HCT116 (cell line): ENCODE measurements around the gene SEC14L1. TPM values are rescaled to one million over a fixed set of nuclear protein-coding genes. Genes with fewer than 3 reads are reported as not detected.

Source experiments
- ATAC-seq: fragments of 200-7000 bp; cut with Tn5 transposase; 2 replicates; pipeline ENCODE4 v1.9.1; 2020; ENCODE audit warnings: mild to moderate bottlenecking, moderate library complexity
- BruUV-seq: library from RNA; stranded (reverse); fragments of 400-500 nt; replicated peaks from 2 replicates; lab custom pipeline; 2021; lab: Mats Ljungman, UMichigan
- CTCF ChIA-PET: fragments of 300-600 bp; sonication (Branson Sonifier 250); formaldehyde crosslinking; loops from one replicate; lab custom pipeline; 2021; ENCODE audit warnings: antibody characterized with exemption; lab: Charles Lee
- POLR2A ChIA-PET: fragments of 300-600, 350-600 bp; sonication (Branson Sonifier 250); formaldehyde crosslinking; loops from one replicate; lab custom pipeline; 2021; ENCODE audit warnings: antibody characterized with exemption; lab: Charles Lee
- RAD21 ChIA-PET, 2 experiments: fragments of 300-600 bp; sonication (Branson Sonifier 250); formaldehyde crosslinking; loops; one replicate each; lab custom pipeline; 2023; ENCODE audit warnings: low total read pairs in 2 of 2; ENCODE audit not compliant: uncharacterized antibody in 2 of 2, unreplicated experiment in 2 of 2, low non-redundant PET in 1 of 2; lab: Charles Lee
- DNase-seq: peaks from one replicate; pipeline ENCODE4 v3.0.0-alpha.2; 2010; ENCODE audit warnings: low read depth, low spot score
- H2AFZ ChIP-seq: fragments of 200-600 bp; shearing (Covaris generic), sonication (generic); 2 replicates; pipeline ENCODE4 v1.6.1; 2017; ENCODE audit warnings: low read depth, mixed run types, mixed read lengths, antibody characterized with exemption, low read length; ENCODE audit not compliant: poor library complexity, severe bottlenecking
- H3K27ac ChIP-seq: 2 replicates; pipeline ENCODE4 v1.5.1; 2012; ENCODE audit warnings: low read depth, low read length
- H3K27me3 ChIP-seq: fragments of 200-600 bp; sonication (generic); 2 replicates; pipeline ENCODE4 v1.6.1; 2016; ENCODE audit warnings: mixed run types, low read length, mixed read lengths; ENCODE audit not compliant: insufficient read depth
- H3K36me3 ChIP-seq, 2 experiments: fragments of 200-500 bp in 1 of 2; fragments of 200-600 bp in 1 of 2; sonication (Bioruptor generic) in 1 of 2; sonication (generic) in 1 of 2; 2 replicates each; pipeline versions ENCODE4 v1.5.1 to v1.6.1; 2014 to 2016; ENCODE audit warnings: low read length in 2 of 2, inconsistent platforms in 1 of 2, mixed read lengths in 1 of 2, mixed run types in 1 of 2; ENCODE audit not compliant: insufficient read depth in 2 of 2, control insufficient read depth in 1 of 2
- H3K4me1 ChIP-seq, 2 experiments: fragments of 200-600 bp in 1 of 2; sonication (generic) in 1 of 2; 2 replicates each; pipeline versions ENCODE4 v1.5.1 to v1.6.1; 2012 to 2017; ENCODE audit warnings: low read length in 2 of 2, inconsistent platforms in 1 of 2, mild to moderate bottlenecking in 1 of 2, mixed read lengths in 1 of 2, mixed run types in 1 of 2, moderate library complexity in 1 of 2; ENCODE audit not compliant: insufficient read depth in 2 of 2, control insufficient read depth in 1 of 2
- H3K4me2 ChIP-seq: fragments of 200-600 bp; sonication (generic); 2 replicates; pipeline ENCODE4 v1.6.1; 2017; ENCODE audit warnings: mixed run types, low read length, mixed read lengths
- H3K4me3 ChIP-seq, 2 experiments: fragments of 200-600 bp in 1 of 2; sonication (generic) in 1 of 2; replicated peaks in 1 of 2; 2 replicates each; pipeline ENCODE4 v1.5.1; 2011 to 2016; ENCODE audit warnings: low read length in 2 of 2, control low read depth in 1 of 2, low read depth in 1 of 2, mild to moderate bottlenecking in 1 of 2, mixed read lengths in 1 of 2, mixed run types in 1 of 2
- H3K79me2 ChIP-seq: fragments of 200-600 bp; sonication (generic); 2 replicates; pipeline ENCODE4 v1.6.1; 2017; ENCODE audit warnings: mild to moderate bottlenecking, mixed run types, low read length, moderate library complexity, mixed read lengths; ENCODE audit not compliant: insufficient read depth
- H3K9ac ChIP-seq: fragments of 200-600 bp; sonication (generic); 2 replicates; pipeline ENCODE4 v1.6.1; 2016; ENCODE audit warnings: low read length, mixed read lengths
- H3K9me2 ChIP-seq: fragments of 200-600 bp; sonication (generic), shearing (Covaris generic); 2 replicates; pipeline ENCODE4 v1.6.1; 2017; ENCODE audit warnings: mixed run types, mild to moderate bottlenecking, moderate library complexity; ENCODE audit not compliant: insufficient read depth
- H3K9me3 ChIP-seq, 2 experiments: fragments of 200-500 bp in 1 of 2; fragments of 200-600 bp in 1 of 2; sonication (Bioruptor generic) in 1 of 2; sonication (generic) in 1 of 2; 2 replicates each; pipeline ENCODE4 v1.6.1; 2014 to 2017; ENCODE audit warnings: low read length in 2 of 2, mixed read lengths in 2 of 2, inconsistent platforms in 1 of 2, low read depth in 1 of 2, mild to moderate bottlenecking in 1 of 2, mixed run types in 1 of 2, moderate library complexity in 1 of 2; ENCODE audit not compliant: control insufficient read depth in 1 of 2, insufficient read depth in 1 of 2
- H4K20me1 ChIP-seq: fragments of 200-600 bp; sonication (generic), shearing (Covaris generic); 2 replicates; pipeline ENCODE4 v1.6.1; 2017; ENCODE audit warnings: mixed run types, mild to moderate bottlenecking, moderate library complexity; ENCODE audit not compliant: insufficient read depth
- CBX3 ChIP-seq: IDR thresholded peaks from 2 replicates; pipeline ENCODE4 v1.6.1; 2012; ENCODE audit warnings: low read depth
- CEBPB ChIP-seq: IDR thresholded peaks from 2 replicates; pipeline ENCODE4 v1.6.1; 2012; ENCODE audit warnings: low read depth
- CTCF ChIP-seq, 3 experiments: fragments of 200-600 bp in 1 of 3; sonication (generic) in 1 of 3; IDR thresholded peaks in 2 of 3; conservative IDR thresholded peaks in 1 of 3; 2 replicates each; pipeline ENCODE4 v1.5.1; 2012 to 2017; ENCODE audit warnings: low read depth in 2 of 3, low read length in 2 of 3, antibody characterized with exemption in 1 of 3, borderline replicate concordance in 1 of 3, control low read depth in 1 of 3, mild to moderate bottlenecking in 1 of 3, mixed read lengths in 1 of 3, mixed run types in 1 of 3, moderate library complexity in 1 of 3; ENCODE audit not compliant: insufficient read depth in 1 of 3
- EGR1 ChIP-seq: IDR thresholded peaks from 2 replicates; pipeline ENCODE4 v1.6.1; 2012; ENCODE audit warnings: low read depth
- ELF1 ChIP-seq: IDR thresholded peaks from 2 replicates; pipeline ENCODE4 v1.6.1; 2012; ENCODE audit warnings: low read depth, borderline replicate concordance
- EZH2 ChIP-seq: fragments of 200-600 bp; sonication (generic); IDR thresholded peaks from 2 replicates; pipeline ENCODE4 v1.6.1; 2017; ENCODE audit warnings: antibody characterized with exemption, mixed run types
- EZH2phosphoT487 ChIP-seq: fragments of 200-600 bp; IDR thresholded peaks from 2 replicates; pipeline ENCODE4 v1.6.1; 2018; ENCODE audit warnings: antibody characterized with exemption, borderline replicate concordance
- FOSL1 ChIP-seq: IDR thresholded peaks from 2 replicates; pipeline ENCODE4 v1.6.1; 2012; ENCODE audit warnings: low read depth
- JUND ChIP-seq: IDR thresholded peaks from 2 replicates; pipeline ENCODE4 v1.6.1; 2012
- MAX ChIP-seq: IDR thresholded peaks from 2 replicates; pipeline ENCODE4 v1.6.1; 2012
- POLR2A ChIP-seq: IDR thresholded peaks from 2 replicates; pipeline ENCODE4 v1.7.0; 2011; ENCODE audit warnings: borderline replicate concordance; ENCODE audit not compliant: insufficient read depth, insufficient read length; ENCODE audit errors: extremely low read depth
- POLR2AphosphoS5 ChIP-seq: IDR thresholded peaks from 2 replicates; pipeline ENCODE4 v1.6.1; 2011; ENCODE audit warnings: mild to moderate bottlenecking, low read depth, low read length, moderate library complexity
- REST ChIP-seq: IDR thresholded peaks from 2 replicates; pipeline ENCODE4 v1.6.1; 2012; ENCODE audit warnings: low read depth
- SIN3A ChIP-seq: IDR thresholded peaks from 2 replicates; pipeline ENCODE4 v1.6.1; 2012; ENCODE audit warnings: low read depth
- SP1 ChIP-seq: IDR thresholded peaks from 2 replicates; pipeline ENCODE4 v1.6.1; 2012; ENCODE audit warnings: low read depth
- TCF7L2 ChIP-seq: IDR thresholded peaks from 2 replicates; pipeline ENCODE4 v1.7.0; 2011; ENCODE audit warnings: borderline replicate concordance, inconsistent platforms; ENCODE audit not compliant: insufficient read depth, insufficient read length; ENCODE audit errors: extremely low read depth
- YY1 ChIP-seq: IDR thresholded peaks from 2 replicates; pipeline ENCODE4 v1.6.1; 2011; ENCODE audit warnings: low read length, low read depth, moderate library complexity, mild to moderate bottlenecking; ENCODE audit not compliant: insufficient replicate concordance; ENCODE audit errors: extremely low read depth
- ZBTB33 ChIP-seq: IDR thresholded peaks from 2 replicates; pipeline ENCODE4 v1.6.1; 2011; ENCODE audit warnings: mild to moderate bottlenecking, low read length, moderate library complexity; ENCODE audit not compliant: insufficient replicate concordance; ENCODE audit errors: extremely low read depth
- ZFX ChIP-seq: fragments of 450-650 bp; IDR thresholded peaks from 2 replicates; pipeline ENCODE4 v1.6.1; 2017
- intact Hi-C: fragments of 100-400 bp; cut with micrococcal nuclease; formaldehyde crosslinking; loops from 2 replicates; pipeline ENCODE4 v1.10.0; 2022
- total RNA-seq: library from RNA; stranded (reverse); gene quantifications from one replicate; pipeline ENCODE4 v1.2.1, GENCODE V29; 2021; ENCODE audit not compliant: unreplicated experiment

Gene SEC14L1
- total RNA-seq, 1 experiment from 2014 or later, result 59.7 TPM

- Histone ChIP-seq H3K79me2 (no peaks in the 10 kb centered on the region), H3K4me1 (no peaks in the 10 kb centered on the region), H3K27me3 (no peaks in the 10 kb centered on the region), H2AFZ (no peak overlapping the region), H3K4me2 (no peak overlapping the region), H3K27ac (no peak overlapping the region), H3K9me3 (peaks cover 0 to 3% of the 10 kb centered on the region in 2 experiments; a peak in 1 of 4 replicates), H3K9me2 (no peaks in the 10 kb centered on the region), H3K4me3 (no peak overlapping the region), H3K9ac (no peak overlapping the region), H4K20me1 (no peaks in the 10 kb centered on the region), H3K36me3 (no peaks in the 10 kb centered on the region)
- CTCF ChIA-PET, result no interaction called here
- ATAC-seq (peak; percentile 32; the same call in 1 of the 2 replicates), DNase-seq (no peak)
- no TSS peak for BruUV-seq
- POLR2A ChIA-PET, result interaction anchor here (0.6 kb wide), 1 partner anchor 294 kb away, joined by 3 read pairs; no protein-coding TSS in a partner anchor
- intact Hi-C loops, result no loop called here
- RAD21 ChIA-PET, result no interaction called here
- TF ChIP-seq POLR2AphosphoS5 (no peak), FOSL1 (no peak), CTCF (IDR thresholded peaks at IDR 0.05 in 2 of 3, conservative IDR thresholded peaks at IDR 0.05 in 1 of 3; ENCODE audit: borderline replicate concordance in 1 of 3, insufficient read depth in 1 of 3, low read depth in 2 of 3, low read length in 2 of 3) (no peak), SP1 (no peak), EZH2phosphoT487 (no peak), TCF7L2 (no peak), ELF1 (no peak), YY1 (no peak), EZH2 (no peak), SIN3A (no peak), EGR1 (no peak), ZBTB33 (no peak), MAX (no peak), POLR2A (no peak), ZFX (no peak), CBX3 (no peak), CEBPB (no peak), REST (no peak), JUND (no peak)
Measured at GRCh38 chr17:77228241-77228752, 87.5 kb downstream of the SEC14L1 start.
